ENCODE results near the gene MUSTN1.

- TF ChIP-seq CTCF (IDR thresholded peaks at IDR 0.05) (no peak), POLR2A (IDR thresholded peaks at IDR 0.05) (no peak)
Measured at GRCh38 chr3:52879090-52879489, 44.3 kb upstream of the MUSTN1 start.

All from testis (tissue), 2 donors.